HG03571 (cell line): ENCODE measurements around the gene CCDC154.

Experiments
- ATAC-seq: cut with Tn5 transposase; IDR thresholded peaks from one replicate; pipeline ENCODE4 v1.9.1; 2021; ENCODE audit not compliant: unreplicated experiment

Gene CCDC154

DNA sequence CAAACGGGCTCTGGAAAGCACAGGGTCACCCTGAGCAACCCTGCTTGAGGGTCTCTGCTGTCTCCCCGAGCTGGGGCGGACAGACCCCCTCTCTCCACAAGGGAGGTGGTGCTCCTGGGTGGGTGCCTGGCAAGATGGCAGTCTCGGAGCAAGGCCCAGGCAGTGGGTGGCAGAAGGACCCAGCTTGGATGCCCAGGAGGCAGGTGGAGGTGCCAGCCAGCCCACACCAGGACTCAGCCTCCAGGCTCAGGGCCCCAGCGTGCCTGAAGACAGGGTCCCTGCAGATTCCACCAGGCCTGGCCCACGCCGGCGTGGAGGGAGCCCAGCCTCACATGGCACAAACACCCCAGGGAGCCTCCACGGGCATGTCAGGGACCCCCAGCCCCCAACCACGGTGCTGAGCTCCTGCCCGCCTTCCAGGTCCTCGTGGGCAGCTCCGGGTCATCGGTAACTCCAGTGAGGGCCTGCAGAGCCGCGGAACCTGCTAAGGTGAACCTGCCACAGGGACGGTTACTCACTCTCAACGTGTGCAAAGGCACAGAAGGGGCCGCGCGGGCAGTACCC is 50.7 kb downstream of the CCDC154 start:
- no peak for ATAC-seq

DNA sequence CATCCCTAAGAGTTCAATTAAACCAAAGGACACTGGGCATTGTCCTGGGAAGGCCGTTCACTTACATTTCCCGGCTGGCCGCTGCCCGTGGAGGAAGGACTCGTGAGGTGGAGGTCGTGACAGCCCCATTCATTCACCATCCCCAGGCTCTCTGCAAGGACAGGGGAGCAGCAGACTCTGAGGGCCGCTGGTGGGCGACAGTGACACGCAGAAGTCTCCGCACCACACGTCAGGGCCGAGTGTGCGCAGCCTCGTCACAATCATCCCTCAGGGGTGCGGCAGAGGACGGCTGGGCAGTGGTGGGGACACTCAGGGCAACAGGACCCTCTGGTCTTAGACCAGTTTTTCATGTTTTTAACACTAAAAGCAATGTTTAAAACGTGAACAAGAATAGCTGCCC is 51.5 kb downstream of the CCDC154 start:
- no peak for ATAC-seq

DNA sequence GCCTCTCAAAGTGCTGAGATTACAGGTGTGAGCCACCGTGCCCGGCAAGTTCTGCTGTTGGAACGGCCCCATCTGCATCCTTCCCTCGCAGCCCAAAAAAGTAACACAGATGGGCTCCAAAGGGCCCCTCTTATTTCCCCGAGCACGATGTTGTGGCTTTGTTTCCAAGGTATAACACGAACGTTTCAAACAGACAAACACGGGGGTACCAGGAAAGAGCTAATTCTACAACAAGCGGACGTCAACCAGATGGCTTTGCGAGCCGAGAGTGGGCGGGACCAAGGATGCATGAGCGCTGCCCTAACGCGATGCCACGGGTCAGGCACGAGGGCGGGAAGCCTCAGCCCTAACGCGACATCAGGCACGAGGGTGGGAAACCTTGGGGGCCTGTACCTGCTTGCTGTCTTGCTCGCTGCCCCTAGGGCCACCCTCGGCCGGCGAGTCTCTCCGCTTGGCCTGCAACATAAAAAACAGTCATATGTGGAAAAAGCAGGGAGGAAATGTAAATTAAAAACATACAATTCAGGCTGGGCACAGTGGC is 54.0 kb downstream of the CCDC154 start:
- ATAC-seq = no peak

DNA sequence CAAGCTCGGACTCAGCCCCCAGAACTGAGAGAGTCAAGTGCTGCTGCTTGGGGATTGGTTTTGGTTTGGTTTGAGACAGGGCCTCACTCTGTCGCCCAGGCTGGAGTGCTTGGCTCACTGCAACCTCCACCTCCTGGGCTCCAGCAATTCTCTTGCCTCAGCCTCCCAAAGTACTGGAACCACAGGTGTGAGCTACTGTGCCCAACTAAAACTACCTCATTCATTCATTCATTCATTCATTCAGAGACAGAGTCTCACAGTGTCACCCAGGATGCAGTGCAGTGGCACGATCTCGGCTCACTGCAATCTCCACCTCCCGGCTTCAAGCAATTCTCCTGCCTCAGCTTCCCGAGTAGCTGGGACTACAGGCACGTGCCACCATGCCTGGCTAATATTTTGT is 54.6 kb downstream of the CCDC154 start:
- no peak for ATAC-seq

DNA sequence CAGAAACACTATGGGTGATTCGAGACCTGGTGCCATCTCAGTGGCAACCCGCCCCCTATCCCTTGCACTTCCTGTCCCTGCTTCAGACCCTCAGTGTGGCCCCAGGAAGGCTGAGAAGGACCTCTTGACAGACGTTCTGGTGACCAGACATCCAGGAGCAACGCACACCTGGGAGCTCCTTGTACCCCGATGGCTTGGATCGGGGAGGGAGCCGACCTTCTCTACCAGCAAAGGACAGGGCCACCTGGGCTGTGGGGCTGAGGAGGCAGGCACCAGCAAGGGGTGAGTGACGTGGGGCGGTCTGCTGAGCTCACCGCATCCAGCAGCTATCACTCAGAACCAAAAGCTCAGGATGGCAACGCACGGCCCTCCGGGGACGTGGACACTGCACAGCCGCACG is 57.0 kb downstream of the CCDC154 start:
- no peak for ATAC-seq

DNA sequence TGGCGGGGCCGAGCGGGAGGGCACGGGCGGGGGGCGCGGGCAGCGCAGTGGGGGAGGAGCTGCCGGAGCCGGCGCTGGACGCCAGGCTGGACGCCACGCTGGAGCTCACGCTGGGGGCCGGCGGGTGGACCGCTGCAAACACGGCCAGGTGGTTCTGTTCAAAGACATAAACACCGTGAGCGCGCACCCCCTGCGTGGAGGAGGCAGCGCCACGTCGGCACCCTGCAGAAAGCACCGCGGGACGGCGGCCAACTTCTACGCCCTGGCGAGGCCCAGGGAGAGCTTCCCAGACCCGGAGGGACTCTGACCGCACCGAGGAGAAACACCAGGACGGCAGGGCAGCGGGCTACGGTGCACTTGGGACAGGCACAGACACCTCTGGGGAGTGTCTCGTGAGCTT is 59.1 kb downstream of the CCDC154 start:
- no peak for ATAC-seq
